ENCODE measurements around the gene KTN1. TPM values are rescaled to one million over a fixed set of nuclear protein-coding genes. Genes with fewer than 3 reads are reported as not detected.

KTN1 gene
- polyA plus RNA-seq, 1 donor from 2014 or later: 95.0 TPM

DNA sequence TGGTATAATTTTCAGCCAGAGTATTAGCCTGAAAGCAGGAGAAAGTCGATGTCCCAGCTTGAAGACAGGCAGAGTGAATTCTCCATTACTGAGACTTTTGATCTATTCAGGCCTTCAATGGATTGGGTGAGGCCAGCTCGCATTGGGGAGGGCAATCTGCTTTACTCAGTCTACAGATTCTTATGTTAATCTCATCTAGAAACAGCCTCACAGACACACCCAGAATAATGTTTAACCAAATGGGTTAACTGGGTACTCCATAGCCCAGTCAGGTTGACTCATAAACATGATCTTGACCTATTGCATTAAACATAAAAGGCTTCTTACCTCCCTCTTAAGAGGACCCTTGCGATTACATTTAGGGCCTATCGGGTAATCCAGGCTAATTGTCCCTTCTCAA is 118.0 kb downstream of the KTN1 start:
- no peaks in the 10 kb centered on the region for H3F3A ChIP-seq (ENCODE audit: insufficient read depth, low read length, poor library complexity, severe bottlenecking)
- H3K9me3 ChIP-seq (ENCODE audit: low read length): no peaks in the 10 kb centered on the region
- H3K27me3 ChIP-seq (ENCODE audit: insufficient read depth, low read depth, low read length): no peaks in the 10 kb centered on the region
- no peak overlapping the region for H3K4me2 ChIP-seq (ENCODE audit: low read length)
- TF ChIP-seq EZH2 (IDR thresholded peaks at IDR 0.05; ENCODE audit: borderline replicate concordance, insufficient read depth, low read length, poor library complexity, severe bottlenecking) (no peak), RAD21 (conservative IDR thresholded peaks at IDR 0.05) (no peak), TAF1 (IDR thresholded peaks at IDR 0.05; ENCODE audit: low read depth) (no peak), SMC3 (conservative IDR thresholded peaks at IDR 0.05; ENCODE audit: poor library complexity) (no peak), EP300 (conservative IDR thresholded peaks at IDR 0.05; ENCODE audit: poor library complexity, severe bottlenecking) (no peak), MXI1 (conservative IDR thresholded peaks at IDR 0.05; ENCODE audit: poor library complexity, severe bottlenecking) (no peak), POLR2AphosphoS5 (IDR thresholded peaks at IDR 0.05) (no peak)
- TF ChIP-seq, protein P1, sequence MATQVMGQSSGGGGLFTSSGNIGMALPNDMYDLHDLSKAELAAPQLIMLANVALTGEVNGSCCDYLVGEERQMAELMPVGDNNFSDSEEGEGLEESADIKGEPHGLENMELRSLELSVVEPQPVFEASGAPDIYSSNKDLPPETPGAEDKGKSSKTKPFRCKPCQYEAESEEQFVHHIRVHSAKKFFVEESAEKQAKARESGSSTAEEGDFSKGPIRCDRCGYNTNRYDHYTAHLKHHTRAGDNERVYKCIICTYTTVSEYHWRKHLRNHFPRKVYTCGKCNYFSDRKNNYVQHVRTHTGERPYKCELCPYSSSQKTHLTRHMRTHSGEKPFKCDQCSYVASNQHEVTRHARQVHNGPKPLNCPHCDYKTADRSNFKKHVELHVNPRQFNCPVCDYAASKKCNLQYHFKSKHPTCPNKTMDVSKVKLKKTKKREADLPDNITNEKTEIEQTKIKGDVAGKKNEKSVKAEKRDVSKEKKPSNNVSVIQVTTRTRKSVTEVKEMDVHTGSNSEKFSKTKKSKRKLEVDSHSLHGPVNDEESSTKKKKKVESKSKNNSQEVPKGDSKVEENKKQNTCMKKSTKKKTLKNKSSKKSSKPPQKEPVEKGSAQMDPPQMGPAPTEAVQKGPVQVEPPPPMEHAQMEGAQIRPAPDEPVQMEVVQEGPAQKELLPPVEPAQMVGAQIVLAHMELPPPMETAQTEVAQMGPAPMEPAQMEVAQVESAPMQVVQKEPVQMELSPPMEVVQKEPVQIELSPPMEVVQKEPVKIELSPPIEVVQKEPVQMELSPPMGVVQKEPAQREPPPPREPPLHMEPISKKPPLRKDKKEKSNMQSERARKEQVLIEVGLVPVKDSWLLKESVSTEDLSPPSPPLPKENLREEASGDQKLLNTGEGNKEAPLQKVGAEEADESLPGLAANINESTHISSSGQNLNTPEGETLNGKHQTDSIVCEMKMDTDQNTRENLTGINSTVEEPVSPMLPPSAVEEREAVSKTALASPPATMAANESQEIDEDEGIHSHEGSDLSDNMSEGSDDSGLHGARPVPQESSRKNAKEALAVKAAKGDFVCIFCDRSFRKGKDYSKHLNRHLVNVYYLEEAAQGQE (IDR thresholded peaks at IDR 0.05; ENCODE audit: borderline replicate concordance): no peak
- TF ChIP-seq, protein P2, sequence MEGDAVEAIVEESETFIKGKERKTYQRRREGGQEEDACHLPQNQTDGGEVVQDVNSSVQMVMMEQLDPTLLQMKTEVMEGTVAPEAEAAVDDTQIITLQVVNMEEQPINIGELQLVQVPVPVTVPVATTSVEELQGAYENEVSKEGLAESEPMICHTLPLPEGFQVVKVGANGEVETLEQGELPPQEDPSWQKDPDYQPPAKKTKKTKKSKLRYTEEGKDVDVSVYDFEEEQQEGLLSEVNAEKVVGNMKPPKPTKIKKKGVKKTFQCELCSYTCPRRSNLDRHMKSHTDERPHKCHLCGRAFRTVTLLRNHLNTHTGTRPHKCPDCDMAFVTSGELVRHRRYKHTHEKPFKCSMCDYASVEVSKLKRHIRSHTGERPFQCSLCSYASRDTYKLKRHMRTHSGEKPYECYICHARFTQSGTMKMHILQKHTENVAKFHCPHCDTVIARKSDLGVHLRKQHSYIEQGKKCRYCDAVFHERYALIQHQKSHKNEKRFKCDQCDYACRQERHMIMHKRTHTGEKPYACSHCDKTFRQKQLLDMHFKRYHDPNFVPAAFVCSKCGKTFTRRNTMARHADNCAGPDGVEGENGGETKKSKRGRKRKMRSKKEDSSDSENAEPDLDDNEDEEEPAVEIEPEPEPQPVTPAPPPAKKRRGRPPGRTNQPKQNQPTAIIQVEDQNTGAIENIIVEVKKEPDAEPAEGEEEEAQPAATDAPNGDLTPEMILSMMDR (IDR thresholded peaks at IDR 0.05; ENCODE audit: poor library complexity, severe bottlenecking): no peak
- no peak overlapping the region for H3K9ac ChIP-seq (ENCODE audit: low read length)
- H3K79me2 ChIP-seq (replicated peaks; ENCODE audit: insufficient read depth, low read length): no peaks in the 10 kb centered on the region
- no peak overlapping the region for H3K4me3 ChIP-seq (ENCODE audit: low read length)
- no peaks in the 10 kb centered on the region for H3K9me2 ChIP-seq (ENCODE audit: insufficient read depth, low read length)
- no peak overlapping the region for H2AFZ ChIP-seq (ENCODE audit: low read depth, low read length)
- H3K36me3 ChIP-seq (ENCODE audit: insufficient read depth, low read length): no peaks in the 10 kb centered on the region
- H4K20me1 ChIP-seq (ENCODE audit: insufficient read depth): no peaks in the 10 kb centered on the region
- no peak overlapping the region for H3K27ac ChIP-seq (ENCODE audit: low read length)

DNA sequence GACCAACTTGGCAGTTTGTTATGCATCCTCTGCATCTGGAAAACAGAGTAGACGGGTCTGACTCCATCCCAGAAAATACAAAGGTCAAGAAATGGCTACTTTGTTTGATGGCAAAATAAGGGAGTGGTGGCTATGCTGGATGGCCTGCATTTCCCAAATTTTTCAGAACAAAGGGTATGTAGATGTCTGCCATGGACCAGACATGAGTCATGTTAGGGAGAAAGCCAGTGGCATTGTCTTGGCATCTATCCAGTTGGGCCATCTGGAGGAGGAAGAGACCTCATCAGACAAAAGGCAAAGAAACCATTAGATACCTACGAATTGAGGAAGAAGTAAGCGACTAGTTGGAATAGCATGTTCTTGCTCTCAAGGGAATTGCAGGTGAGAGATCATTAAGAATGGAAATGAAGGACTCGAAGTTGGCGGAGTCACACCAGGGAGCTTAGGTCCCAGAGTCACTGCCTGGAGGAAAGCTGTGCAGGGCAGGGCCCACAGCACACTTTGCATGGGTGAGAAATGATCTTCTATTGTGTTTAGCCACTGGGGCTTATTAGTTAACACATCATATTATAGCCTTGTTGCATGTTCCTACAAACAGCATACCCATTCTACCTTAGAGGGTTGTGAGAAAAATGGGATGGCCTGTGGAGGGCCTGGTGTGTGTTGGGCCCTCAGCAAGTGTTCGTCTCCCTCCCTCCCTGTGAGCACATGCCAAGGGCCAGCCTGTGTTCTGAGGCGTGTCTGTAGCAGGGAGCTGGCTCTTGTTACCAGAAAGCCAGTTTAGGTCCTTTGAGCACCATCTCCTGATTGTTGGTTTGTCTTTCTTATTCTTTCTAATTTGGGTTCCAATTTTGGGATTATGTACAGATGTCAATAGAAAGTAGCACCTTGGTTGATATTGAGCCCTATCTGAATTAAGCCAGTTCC is 119.4 kb downstream of the KTN1 start:
- H3K4me2 ChIP-seq (ENCODE audit: low read length): no peak overlapping the region

More for the DNA sequence above, 119.4 kb downstream of the KTN1 start:
- Histone ChIP-seq H3K36me3 (ENCODE audit: insufficient read depth, low read length) (no peaks in the 10 kb centered on the region), H3K9ac (ENCODE audit: low read length) (no peak overlapping the region), H3K9me2 (ENCODE audit: insufficient read depth, low read length) (no peaks in the 10 kb centered on the region), H3K27me3 (ENCODE audit: insufficient read depth, low read depth, low read length) (no peaks in the 10 kb centered on the region), H3K4me3 (ENCODE audit: low read length) (no peak overlapping the region), H3K27ac (ENCODE audit: low read length) (no peak overlapping the region), H3F3A (ENCODE audit: insufficient read depth, low read length, poor library complexity, severe bottlenecking) (no peaks in the 10 kb centered on the region), H4K20me1 (ENCODE audit: insufficient read depth) (no peaks in the 10 kb centered on the region), H2AFZ (ENCODE audit: low read depth, low read length) (no peak overlapping the region), H3K79me2 (replicated peaks; ENCODE audit: insufficient read depth, low read length) (no peaks in the 10 kb centered on the region), H3K9me3 (ENCODE audit: low read length) (no peaks in the 10 kb centered on the region)
- TF ChIP-seq TAF1 (IDR thresholded peaks at IDR 0.05; ENCODE audit: low read depth): no peak
- no peak for TF ChIP-seq POLR2AphosphoS5 (IDR thresholded peaks at IDR 0.05)
- TF ChIP-seq SMC3 (conservative IDR thresholded peaks at IDR 0.05; ENCODE audit: poor library complexity): no peak
- no peak for TF ChIP-seq EP300 (conservative IDR thresholded peaks at IDR 0.05; ENCODE audit: poor library complexity, severe bottlenecking)
- TF ChIP-seq RAD21 (conservative IDR thresholded peaks at IDR 0.05): no peak
- TF ChIP-seq, protein P1 (IDR thresholded peaks at IDR 0.05; ENCODE audit: borderline replicate concordance): no peak
- no peak for TF ChIP-seq MXI1 (conservative IDR thresholded peaks at IDR 0.05; ENCODE audit: poor library complexity, severe bottlenecking)

Data from neural cell (in vitro differentiated cells).